Raji (cell line): Measurements from ENCODE around the gene PCK2.

ENCODE experiments used
- POLR2A ChIP-seq: IDR thresholded peaks from 2 replicates; pipeline ENCODE4 v1.6.1; 2011; ENCODE audit warnings: low read depth, low read length, control low read depth; ENCODE audit not compliant: insufficient read depth

The PCK2 gene

DNA sequence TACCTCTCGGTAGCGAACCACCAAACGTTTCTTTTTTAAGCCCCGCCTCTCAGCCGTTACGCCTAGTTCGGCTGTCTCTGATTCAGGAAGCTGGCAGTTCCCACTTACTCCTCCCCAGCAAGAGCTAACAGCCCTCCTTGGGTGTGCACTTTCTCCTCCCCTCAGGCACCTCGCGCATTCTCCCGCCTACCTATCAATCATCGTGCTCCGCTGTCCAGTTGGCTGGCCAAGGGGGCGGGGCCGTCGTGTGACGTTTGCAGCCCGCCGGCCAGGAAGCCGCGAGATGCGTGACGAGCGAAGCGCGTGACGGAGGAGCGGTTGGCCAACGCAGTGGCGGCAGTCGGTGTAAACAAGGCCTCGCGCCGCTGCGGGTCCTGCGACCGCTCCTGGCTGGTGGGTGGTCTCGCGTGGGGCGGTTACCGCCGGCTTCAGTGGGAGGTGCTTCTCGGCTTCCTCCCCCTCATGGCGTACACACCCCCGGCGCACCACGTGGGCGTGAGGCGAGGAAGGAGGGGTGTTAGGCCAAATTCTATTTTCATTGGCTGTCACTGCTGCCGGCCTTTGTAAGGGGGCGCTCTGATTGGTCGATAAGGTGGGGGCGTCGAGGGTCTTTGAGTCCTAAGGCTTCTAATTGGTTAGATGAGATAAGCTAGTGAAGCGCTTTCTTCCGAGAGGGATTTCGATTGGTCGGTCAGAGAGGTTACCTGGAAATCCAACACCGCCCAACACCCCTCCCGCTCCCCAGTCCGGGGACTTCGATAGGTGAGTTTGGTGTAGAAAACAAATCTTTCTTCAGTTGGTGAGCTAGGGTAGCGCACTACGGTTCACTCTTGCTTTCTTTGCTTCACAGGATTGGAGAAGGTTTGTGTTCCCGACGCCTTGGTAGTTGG is 20.7 kb downstream of the PCK2 start, which contains the start of the genes DCAF11 and NRL:
Gene DCAF11, plus strand, starts transcription at position 246 of the 890 bp plus-strand sequence. CDS start 818 bp downstream, outside the sequence.
Gene NRL, minus strand, starts transcription at position 418 of the 890 bp plus-strand sequence. CDS start 32,101 bp downstream, outside the sequence.
- TF ChIP-seq POLR2A: peak; percentile 34

DNA sequence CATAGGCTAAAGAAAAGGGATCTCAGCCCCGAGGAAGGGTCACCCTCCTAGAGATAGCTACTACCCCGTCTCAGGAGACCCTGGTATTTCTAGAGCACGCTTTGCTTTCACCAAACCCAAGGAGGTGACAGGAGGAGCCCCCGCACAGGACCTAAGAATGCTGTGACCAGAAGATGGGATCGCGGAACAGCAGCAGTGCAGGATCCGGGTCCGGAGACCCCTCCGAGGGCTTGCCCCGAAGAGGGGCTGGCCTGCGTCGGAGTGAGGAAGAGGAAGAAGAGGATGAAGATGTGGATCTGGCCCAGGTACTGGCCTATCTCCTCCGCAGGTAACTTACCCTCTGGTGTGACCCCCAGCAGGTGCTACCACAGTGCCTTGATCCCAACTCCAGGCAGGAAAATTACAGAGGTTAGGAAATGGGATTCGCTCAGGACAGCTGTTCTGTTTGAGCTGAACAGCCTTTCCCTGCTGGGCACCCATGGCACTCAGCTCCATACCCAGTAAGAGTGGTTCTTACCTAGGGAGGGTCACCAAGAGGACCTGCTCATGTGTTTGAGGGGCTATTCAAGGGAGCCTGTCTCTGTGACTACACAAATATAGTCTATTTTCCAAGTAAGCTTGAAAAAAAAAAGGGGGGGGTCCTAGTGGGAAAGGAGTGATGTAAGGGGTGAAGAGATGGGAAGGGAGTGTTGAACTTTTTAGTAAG is 21.5 kb downstream of the PCK2 start:
- TF ChIP-seq POLR2A: no peak

DNA sequence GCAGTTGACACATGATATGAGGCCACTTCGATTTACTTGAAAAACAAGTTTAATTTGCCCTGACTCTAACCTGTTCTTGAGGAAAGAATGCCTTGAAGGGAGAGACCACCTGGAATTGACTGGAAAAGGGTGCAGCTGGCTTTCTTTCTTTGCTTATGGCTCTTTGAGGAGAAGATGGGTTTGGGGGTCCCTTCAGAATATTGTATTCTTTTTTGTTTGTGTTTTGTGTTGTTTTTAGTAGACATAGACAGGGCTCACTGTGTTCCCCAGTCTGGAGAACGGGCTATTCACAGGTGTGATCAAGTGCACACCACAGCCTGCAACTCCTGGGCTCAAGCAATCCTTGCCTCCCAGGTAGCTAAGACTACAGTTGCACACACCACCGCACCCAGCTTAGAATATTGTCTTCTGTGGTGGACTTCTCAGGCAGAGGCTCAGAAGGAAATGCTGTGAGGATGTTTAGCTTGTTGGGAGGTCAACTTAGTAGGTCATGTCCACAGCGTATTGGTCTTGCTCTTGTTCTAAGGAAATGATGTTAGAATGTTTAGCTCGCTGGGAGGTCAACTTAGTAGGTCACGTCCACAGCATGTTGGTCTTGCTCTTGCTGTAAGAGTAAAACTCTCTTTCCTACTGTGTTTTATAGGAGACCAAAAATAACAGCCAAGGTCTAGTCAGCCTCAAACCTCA is 22.2 kb downstream of the PCK2 start:
- TF ChIP-seq POLR2A: no peak

DNA sequence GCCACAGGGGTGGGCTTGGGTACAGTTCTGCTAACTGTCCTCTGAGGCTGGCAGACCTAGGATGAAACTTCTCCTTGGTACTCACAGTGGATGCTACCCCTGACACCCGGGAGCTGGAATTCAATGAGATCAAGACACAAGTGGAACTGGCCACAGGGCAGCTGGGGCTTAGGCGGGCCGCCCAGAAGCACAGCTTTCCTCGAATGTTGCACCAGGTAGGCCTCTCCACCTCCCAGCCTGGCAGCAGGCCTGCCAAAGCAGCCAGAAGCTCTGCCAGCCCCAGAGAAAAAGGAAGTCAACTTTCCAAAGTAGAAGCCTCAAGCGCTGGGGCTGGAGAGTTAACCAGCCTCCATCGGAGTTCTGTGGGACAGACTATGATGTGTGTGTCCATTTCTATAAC is 23.1 kb downstream of the PCK2 start:
- TF ChIP-seq POLR2A: no peak

DNA sequence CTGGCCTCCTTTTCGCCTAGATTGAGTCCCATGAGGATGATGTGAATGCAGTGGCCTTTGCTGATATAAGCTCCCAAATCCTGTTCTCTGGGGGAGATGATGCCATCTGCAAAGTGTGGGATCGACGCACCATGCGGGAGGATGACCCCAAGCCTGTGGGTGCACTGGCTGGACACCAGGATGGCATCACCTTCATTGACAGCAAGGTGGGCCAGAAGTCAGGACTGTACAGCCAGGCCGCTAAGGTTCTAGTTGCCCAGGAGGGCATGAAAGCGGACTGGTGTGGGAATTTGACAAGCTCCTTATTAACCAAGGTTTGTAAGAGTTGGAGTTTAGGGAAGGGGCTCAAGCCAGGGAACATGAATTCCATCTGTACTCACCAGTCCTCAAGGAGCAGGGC is 25.6 kb downstream of the PCK2 start:
- no peak for TF ChIP-seq POLR2A

DNA sequence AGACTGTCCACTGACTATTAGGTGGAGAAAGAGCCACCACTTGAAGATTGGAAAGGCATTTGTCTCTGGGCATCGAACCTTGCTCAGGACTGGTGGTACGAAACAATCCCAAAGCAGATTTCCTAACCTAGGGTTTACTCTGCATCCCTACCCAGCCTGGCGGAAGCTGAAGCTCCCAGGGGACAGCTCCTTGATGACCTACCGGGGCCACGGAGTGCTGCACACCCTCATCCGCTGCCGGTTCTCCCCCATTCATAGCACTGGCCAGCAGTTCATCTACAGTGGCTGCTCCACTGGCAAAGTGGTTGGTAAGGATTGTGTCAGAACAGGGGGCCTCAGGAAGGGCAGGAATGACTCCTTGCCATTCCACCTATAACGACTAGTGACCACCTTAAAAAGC is 27.1 kb downstream of the PCK2 start:
- no peak for TF ChIP-seq POLR2A

DNA sequence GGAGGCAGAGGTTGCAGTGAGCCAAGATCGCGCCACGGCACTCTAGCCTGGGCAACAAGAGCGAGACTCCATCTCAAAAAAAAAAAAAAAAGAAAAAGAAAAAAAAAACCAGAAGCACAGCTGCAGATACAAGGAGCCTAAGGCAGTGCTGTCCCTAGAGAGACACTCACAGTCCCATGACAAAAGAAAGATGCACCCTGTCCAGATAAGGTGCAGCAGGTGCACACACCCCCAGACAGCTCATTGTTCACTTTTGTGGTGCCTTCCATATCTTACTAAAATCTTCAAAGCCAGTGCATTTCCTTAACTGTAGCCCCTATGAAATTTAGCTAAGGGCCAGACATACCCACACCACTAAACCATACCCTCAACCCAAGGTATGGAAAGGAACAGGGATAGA is 28.3 kb downstream of the PCK2 start:
- TF ChIP-seq POLR2A: no peak

DNA sequence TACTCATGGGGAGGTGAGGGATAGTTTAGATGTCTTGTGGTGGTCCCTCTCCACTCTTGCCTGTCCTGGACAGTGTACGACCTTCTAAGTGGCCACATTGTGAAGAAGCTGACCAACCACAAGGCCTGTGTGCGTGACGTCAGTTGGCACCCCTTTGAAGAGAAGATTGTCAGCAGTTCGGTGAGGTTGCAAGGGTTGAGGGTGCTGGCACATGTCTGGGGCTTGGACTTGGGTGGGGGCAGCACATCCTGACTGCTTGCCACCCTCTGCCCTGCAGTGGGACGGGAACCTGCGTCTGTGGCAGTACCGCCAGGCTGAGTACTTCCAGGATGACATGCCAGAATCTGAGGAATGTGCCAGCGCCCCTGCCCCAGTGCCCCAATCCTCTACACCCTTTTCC is 28.8 kb downstream of the PCK2 start:
- TF ChIP-seq POLR2A: no peak

DNA sequence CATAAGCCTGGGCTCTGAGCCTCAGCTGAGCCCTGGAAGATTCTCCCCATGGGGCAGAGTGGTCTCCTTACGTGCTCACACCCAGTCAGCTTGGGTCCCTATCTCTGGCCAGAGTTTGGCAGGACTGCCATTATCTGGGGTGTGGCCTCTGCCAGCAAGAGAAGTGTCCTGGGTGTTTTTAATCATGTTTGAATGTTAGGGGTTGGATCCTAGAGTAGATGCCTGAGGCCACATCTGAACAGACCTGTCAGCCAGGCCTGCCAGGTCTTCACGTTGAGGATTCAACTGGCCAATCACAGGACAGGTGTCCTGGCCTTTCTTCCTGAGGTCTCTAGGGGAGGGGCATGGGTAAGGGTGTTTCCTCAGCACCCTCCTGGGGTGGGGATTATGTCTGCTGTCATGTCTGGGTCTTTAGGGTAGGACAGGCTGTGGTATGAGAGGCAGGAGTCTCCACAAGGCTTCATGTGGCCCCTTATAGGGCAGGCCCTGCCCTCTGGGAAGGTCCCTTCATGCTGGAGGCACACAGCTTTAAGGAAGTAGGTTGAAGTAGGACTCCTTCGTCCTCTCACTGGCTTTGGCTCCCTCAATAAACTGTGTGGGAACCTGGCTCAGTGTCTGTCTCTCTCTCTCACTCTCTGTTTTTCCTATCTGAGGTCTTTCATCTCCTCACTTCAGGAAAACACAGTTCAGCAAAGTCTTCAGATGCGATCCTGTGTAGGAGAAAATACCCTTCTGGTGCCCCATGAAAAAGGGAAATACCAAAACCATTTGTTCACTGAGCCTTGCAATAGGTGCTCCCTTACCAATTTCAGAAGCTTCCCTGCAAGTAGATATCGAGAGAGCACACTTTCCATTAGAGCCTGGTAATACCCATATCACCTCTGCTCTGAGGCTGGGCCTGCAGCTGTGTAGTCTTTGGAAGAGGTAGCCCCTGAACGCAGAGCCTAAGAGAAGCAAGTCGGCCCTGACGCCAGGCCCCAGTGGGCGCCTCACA is 29.6 kb downstream of the PCK2 start:
- TF ChIP-seq POLR2A: no peak

DNA sequence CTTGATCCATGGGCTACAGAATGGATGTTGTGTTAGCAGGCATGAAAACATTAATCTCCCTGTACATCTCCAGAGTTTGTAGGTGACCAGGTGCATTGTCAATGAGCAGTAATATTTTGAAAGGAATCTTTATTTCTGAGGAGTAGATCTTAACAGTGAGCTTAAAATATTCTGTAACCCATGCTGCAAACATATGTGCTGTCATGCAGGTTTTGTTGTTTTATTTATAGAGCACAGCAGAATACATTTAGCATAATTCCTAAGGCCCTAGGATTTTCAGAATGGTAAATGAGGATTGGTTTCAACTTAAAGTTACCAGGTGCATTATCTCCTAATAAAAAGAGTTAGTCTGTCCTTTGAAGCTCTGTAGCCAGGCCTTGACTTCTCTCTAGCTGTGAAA is 32.8 kb downstream of the PCK2 start:
- TF ChIP-seq POLR2A: no peak

DNA sequence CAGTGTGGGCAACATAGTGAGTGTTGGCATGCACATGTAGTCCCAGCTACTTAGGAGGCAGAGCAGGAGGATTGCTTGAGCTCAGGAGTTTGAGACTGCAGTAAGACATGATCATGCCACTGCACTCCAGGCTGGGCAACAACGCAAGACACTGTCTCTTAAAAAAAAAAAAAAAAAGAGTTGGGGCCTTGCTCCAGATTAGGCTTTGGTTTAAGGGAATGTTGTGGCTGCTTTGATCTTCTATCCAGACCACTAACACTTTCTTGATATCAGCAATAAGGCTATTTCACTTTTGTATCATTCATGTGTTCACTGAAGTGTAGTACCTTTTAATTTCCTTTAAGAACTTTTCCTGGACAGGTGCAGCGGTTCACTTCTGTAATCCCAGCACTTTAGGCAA is 33.6 kb downstream of the PCK2 start:
- TF ChIP-seq POLR2A: no peak

DNA sequence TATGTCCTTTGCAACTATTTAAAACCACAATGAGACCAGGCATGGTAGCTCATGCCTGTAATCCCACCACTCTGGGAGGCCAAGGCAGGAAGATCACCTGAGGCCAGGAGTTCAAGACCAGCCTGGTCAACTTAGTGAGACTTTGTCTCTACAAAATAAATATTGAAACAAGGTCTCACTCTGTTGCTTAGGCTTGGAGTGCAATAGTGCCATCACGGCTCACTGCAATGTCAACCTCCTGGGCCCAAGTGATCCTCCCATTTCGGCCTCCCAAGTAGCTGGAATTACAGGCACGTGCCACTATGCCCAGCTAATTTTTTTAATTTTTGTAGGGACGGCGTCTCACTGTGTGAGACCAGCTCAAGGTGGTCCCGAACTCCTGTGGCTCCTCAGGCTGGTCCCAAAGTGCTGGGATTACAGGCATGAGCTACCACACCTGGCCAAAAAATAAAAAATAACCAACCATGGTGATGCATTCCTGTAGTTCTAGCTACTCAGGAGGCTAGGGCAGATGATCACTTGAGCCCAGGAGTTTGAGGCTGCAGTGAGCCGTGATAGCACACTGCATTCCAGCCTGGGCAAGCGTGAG is 35.4 kb downstream of the PCK2 start:
- TF ChIP-seq POLR2A: no peak

DNA sequence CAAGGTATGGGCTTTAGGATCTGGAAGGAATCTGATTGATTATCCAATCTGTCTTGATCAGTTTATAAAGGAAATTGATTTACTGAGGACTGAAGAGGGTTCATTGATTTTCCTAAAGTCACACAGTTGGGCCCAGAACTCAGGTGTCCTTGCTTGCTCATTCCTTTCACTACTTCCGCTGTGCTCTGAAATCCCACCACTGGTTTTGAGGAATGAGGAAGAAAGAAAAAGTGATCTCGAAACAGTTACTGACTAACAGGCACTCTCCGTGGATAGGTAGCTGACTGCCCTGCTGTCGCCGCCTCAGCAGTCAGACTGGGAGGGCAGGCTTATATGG is 36.2 kb downstream of the PCK2 start, which contains the start of gene FITM1:
Gene FITM1, plus strand, starts transcription at position 280 of the 337 bp plus-strand sequence. CDS start 905 bp downstream, outside the sequence.
- no peak for TF ChIP-seq POLR2A
